Fibroblast of villous mesenchyme (primary cell): ENCODE data around the gene RNLS. TPM values are rescaled to one million over a fixed set of nuclear protein-coding genes. Genes with fewer than 3 reads are reported as not detected.

Experiments used
- DNase-seq: peaks from one replicate; pipeline ENCODE4 v3.0.0-alpha.2; 2010; ENCODE audit warnings: low read depth
- H3K4me3 ChIP-seq: 2 replicates; pipeline ENCODE4 v1.5.1; 2011; ENCODE audit warnings: low read depth, mild to moderate bottlenecking, low read length
- CTCF ChIP-seq: IDR thresholded peaks from 2 replicates; pipeline ENCODE4 v1.5.1; 2012; ENCODE audit warnings: low read depth, mild to moderate bottlenecking, low read length; ENCODE audit not compliant: insufficient read depth
- small RNA-seq: library from RNA; depleted of rRNA; stranded (forward); fragments of <200 nt; gene quantifications from one replicate; pipeline ENCODE3, GENCODE V24; 2012
- total RNA-seq: library from RNA; depleted of rRNA; stranded (reverse); fragments of >200 nt; gene quantifications from 2 replicates; pipeline ENCODE4 v1.2.3, GENCODE V29; 2012

The RNLS gene
- total RNA-seq, 1 donor: 14.2 TPM

GRCh38 chr10:88230251-88230650 lies 352.9 kb downstream of the RNLS start:
- TF ChIP-seq CTCF: no peak
- no peak for DNase-seq
- H3K4me3 ChIP-seq: no peak overlapping the region

GRCh38 chr10:88228130-88228529 lies 355.0 kb downstream of the RNLS start:
- no peak overlapping the region for H3K4me3 ChIP-seq
- DNase-seq: no peak
- no peak for TF ChIP-seq CTCF

GRCh38 chr10:88227342-88228018 lies 355.6 kb downstream of the RNLS start:
- no peak for TF ChIP-seq CTCF
- no peak for DNase-seq
- no peak overlapping the region for H3K4me3 ChIP-seq

- H3K4me3 ChIP-seq: no peak overlapping the region
- no peak for DNase-seq
- no peak for TF ChIP-seq CTCF
Observed at GRCh38 chr10:88226891-88227290, 356.2 kb downstream of the RNLS start.

- no peak for TF ChIP-seq CTCF
- DNase-seq: no peak
- H3K4me3 ChIP-seq: no peak overlapping the region
Observed at GRCh38 chr10:88226071-88226659, 357.0 kb downstream of the RNLS start.

Small RNA genes lying within 50 kb of the gene (small RNA-seq; reads per million reads assigned to genes)
- gene AL353149.1 (not detected), gene RF00019 (not detected)

Other genes starting within 250 kb of the RNLS start
- under 0.01 TPM in 1 of 2 replicates, not detected in the other for gene LIPJ, start 3.4 kb upstream of the RNLS start, total RNA-seq
- not detected in 2 replicates for gene LIPF, start 81.1 kb upstream of the RNLS start, total RNA-seq
- not detected in 2 replicates for gene LIPK, start 122.9 kb upstream of the RNLS start, total RNA-seq
- gene LIPN, start 176.7 kb upstream of the RNLS start, total RNA-seq: not detected in 2 replicates
- not detected in 2 replicates for gene LIPM, start 219.4 kb upstream of the RNLS start, total RNA-seq